T-helper 2 cell treated with Interferon-gamma antibody and Interleukin-4, amounts not matched to agents 100 ng/mL and 5 ng/mL, for 36 hours (primary cell): ENCODE data around the gene TP53BP1. TPM values are rescaled to one million over a fixed set of nuclear protein-coding genes. Genes with fewer than 3 reads are reported as not detected.

Experiments used
- intact Hi-C: fragments of 100-400 bp; cut with micrococcal nuclease; formaldehyde crosslinking; loops from one replicate; pipeline ENCODE4 v1.15.1; 2023
- total RNA-seq: library from RNA; stranded (reverse); gene quantifications from 2 replicates; pipeline ENCODE4 v1.2.3, GENCODE V29; 2022

Gene TP53BP1
- total RNA-seq, 1 donor from 2014 or later: 42.7 TPM

- intact Hi-C loops: loop anchor here (1.0 to 5.0 kb wide), 2 partner anchors 16 to 52 kb away; no protein-coding TSS in a partner anchor
Measured at GRCh38 chr15:43493703-43494472, 932 bp upstream of the TP53BP1 start.

DNA sequence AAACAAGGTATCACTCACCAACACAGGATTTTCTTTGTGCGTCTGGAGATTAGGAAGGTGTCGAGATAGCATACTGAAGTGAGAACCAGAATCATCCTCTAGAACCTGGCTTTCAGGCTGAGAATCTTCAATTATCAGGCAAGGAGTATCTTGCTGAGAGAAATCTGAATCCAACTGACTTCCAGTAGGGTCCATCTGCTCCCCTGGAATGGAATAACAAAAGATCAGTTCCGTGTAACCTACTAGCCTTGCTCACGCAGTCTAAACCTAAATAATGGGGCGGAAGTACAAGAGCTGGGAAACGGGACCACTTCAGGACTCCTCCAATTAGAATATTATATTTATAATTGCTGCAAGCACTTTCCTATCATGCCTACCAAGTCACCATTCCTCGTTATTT is 690 bp downstream of the TP53BP1 start:
- intact Hi-C loops: loop anchor here (5.0 kb wide), 1 partner anchor 50 kb away; no protein-coding TSS in a partner anchor

GRCh38 chr15:43489191-43489590 is 3.8 kb downstream of the TP53BP1 start:
- intact Hi-C loops: no loop called here

GRCh38 chr15:43488790-43489189 is 4.2 kb downstream of the TP53BP1 start:
- intact Hi-C loops: no loop called here

DNA sequence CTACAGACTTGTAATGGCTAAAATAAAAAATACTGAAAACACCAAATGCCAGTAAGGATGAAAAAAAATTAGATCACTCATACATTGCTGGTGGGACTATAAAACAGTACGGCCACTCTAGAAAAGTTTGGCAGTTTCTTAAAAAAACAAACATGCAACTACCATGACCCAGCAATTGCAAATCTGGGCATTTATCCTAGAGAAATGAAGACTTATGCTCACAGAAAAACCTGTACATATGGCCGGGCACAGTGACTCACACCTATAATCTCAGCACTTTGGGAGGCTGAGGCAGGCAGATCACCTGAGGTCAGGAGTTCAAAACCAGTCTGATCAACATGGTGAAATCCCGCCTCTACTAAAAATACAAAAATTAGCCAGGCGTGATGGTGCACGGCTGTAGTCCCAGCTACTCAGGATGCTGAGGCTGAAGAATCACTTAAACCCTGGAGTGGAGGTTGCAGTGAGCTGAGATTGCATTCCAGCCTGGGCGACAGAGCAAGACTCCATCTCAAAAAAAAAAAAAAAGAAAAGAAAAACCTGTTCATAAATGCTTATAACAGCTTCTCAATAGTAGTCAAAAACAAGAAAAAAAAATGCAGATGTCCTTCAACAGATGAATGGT is 5.6 kb downstream of the TP53BP1 start:
- intact Hi-C loops: no loop called here

DNA sequence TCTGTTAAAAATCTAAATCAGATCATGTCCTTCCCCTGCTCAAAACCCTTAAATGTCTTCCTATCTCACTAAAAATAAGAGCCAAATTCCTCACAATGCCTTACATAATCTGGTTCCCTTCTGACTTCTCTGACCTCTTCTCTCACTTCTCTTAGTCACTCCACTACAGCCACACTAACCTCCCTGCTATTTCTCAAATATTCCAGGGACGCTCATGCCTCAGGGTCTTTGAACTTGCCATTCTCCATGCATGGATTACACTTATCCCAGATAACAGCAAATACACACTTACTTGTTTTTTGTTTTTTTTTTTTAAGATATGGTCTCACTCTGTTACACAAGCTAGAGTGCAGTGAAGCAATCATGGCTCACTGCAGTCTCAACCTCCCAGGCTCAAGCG is 8.5 kb downstream of the TP53BP1 start:
- intact Hi-C loops: no loop called here

GRCh38 chr15:43483297-43484128 is 9.4 kb downstream of the TP53BP1 start:
- intact Hi-C loops: no loop called here

DNA sequence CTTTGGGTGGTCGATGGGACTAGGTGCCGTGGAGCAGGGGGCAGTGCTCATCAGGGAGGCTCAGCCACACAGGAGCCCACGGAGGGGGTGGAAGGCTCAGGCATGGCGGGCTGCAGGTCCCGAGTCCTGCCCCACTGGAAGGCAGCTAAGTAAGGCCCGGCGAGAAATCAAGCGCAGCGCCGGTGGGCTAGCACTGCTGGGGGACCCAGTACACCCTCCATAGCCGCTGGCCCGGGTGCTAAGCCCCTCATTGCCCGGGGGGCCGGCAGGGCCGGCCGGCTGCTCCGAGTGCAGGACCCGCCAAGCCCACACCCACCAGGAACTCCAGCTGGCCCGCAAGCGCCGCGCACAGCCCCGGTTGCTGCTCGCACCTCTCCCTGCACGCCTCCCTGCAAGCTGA is 19.1 kb downstream of the TP53BP1 start:
- intact Hi-C loops: no loop called here

GRCh38 chr15:43471975-43472374 is 21.0 kb downstream of the TP53BP1 start:
- intact Hi-C loops: no loop called here

DNA sequence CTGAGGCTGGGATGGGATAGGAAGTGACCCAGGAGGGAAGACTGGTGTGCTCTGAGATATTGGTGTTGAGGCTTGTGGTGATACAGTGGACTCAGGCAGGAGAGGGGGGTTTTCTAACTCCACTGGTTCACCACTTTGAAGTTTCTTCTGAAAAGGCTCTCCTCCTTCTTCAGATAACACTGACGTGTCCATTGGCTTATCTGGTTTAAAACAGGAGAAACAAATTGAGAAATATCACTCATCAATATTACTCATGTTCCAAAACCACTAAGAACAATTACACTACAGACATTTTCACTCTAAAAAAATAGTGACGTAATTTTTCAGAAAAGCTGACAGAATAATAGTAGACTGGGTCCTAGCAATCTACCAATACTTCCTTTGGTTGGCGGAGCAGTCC is 23.1 kb downstream of the TP53BP1 start:
- intact Hi-C loops: no loop called here

- intact Hi-C loops: no loop called here
Measured at GRCh38 chr15:43465100-43465499, 27.9 kb downstream of the TP53BP1 start.

DNA sequence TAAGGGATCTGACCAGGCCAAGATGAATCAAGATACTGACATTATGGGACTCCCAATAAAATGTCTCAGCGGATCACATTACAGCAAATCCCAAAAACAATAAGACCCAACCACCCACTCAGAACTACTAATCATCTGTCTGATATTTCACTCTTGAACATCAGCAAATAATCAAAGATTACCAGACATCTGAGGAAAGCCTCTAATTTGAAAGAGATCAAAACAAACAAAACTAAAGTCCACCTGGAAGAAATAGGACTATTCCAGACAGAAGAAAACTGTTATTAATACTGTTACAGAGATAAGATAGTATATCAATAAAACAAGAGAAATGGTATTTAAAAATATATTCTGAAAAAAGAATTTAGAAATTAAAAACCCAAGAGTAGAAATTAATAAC is 29.0 kb downstream of the TP53BP1 start:
- intact Hi-C loops: no loop called here

DNA sequence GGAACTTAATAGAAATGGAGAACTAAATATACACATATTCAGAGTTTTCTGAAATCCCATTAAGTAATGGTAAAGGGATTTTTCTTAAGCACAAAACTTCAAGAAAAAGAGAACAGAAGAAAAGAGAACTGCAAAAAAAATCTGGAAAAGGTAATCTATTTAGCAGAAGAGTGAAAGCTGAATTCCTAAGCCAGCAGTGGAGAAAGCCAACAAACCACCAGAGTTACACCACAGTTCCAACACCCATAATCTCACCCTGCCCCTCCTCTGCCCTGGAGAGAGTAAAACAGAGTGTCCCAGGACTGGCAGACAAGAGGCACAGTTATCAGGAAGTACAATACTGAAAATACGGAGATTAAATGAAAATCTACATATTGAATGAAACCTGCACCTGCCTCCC is 29.4 kb downstream of the TP53BP1 start:
- intact Hi-C loops: no loop called here

- intact Hi-C loops: no loop called here
Measured at GRCh38 chr15:43449981-43450380, 43.0 kb downstream of the TP53BP1 start.

DNA sequence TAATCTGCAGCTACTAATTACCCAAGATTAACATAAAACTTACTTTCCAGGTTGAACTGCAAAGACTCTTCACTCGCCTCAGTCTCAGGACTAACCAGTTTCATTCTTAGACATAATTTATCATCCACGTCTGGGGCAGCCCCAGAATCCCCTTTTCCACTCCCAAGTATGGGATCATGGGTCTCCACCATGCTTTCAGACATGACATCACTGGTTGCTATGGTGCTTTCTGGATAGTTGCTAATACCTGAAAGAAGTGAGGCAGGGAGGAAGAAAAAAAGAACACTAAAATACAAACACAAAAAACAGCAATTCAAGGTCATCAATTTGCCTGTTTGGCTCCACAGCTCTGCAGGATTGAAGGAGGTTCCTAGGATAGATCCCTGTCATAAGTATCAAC is 46.6 kb downstream of the TP53BP1 start:
- intact Hi-C loops: no loop called here

DNA sequence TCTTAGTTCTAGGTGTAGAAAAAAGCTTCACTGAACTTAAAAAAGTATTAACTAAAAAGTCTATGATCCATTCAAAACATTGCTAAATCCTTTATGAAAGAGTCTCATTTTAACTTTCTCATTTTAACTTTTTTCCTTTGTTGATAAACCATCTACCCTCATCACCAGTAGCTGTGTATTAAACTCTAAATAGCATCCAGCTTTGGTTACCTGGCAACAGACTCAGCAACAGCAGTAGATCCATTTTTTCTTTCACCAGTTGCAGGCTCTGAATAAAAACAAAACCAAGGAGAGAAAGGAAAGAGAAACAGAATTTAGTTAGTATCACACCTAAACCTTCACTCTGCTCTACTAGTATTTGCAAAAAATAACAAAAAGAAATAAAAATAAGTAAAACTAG is 51.6 kb downstream of the TP53BP1 start:
- intact Hi-C loops: loop anchor here (1.0 to 5.0 kb wide), 2 partner anchors 51 to 69 kb away; partner anchors contain the start of gene TP53BP1

GRCh38 chr15:43440721-43441281 is 52.2 kb downstream of the TP53BP1 start:
- intact Hi-C loops: loop anchor here (1.0 to 5.0 kb wide), 2 partner anchors 52 to 70 kb away; partner anchors contain the start of gene TP53BP1

GRCh38 chr15:43439268-43439667 is 53.7 kb downstream of the TP53BP1 start:
- intact Hi-C loops: no loop called here

DNA sequence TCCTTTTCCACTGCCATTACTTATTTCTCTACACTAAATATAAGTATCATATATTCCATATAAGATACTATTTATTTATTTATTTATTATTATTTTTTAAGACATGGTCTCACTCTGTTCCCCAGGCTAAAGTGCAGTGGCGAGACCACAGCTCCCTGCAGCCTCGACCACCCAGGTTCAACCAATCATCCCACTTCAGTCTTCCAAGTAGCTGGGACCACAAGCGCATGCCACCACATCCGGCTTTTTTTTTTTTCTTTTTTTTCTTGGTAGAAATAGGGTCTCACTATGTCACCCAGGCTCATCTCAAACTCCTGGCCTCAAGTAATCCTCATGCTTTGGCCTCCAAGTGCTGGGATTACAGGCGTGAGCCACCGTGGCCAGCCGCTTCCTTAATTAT is 56.6 kb downstream of the TP53BP1 start:
- intact Hi-C loops: no loop called here

- intact Hi-C loops: no loop called here
Measured at GRCh38 chr15:43434446-43434845, 58.5 kb downstream of the TP53BP1 start.

DNA sequence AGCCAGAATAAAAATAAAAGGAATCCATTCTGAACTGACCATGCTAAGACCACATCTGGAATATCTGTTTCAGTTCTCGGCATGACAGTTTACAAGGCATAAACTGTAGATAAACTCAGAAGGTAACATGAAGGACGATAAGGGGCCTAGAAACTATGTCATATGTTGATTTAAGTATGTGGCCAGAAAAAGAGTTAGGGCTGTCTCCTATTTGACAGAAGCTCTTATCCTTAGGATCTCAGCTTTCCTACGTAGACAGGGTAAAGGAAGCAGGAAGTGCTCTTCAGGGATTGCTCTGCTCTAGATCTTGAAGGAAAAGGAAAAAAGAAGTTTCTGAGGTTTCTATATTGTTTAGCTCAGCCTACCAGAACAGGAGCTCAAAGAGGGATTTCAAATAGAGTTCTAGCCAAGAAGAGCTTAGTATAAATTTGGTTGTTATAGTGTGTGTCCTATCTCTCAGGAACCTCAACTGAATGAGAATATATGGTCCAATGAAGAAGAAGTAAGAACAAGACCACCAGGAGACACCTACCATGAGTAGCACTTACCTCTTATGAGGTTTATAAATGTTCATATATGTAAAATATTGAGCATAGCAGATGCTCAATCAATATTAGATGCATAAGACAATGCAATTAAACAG is 59.2 kb downstream of the TP53BP1 start:
- intact Hi-C loops: no loop called here
